Thoracic aorta endothelial cell (primary cell): ENCODE results near the gene SCYGR8. TPM values are rescaled to one million over a fixed set of nuclear protein-coding genes. Genes with fewer than 3 reads are reported as not detected.

Experiments used
- small RNA-seq: library from RNA; depleted of rRNA; stranded (forward); fragments of <200 nt; gene quantifications from one replicate; pipeline ENCODE3, GENCODE V24; 2012
- total RNA-seq: library from RNA; depleted of rRNA; stranded (reverse); fragments of >200 nt; gene quantifications from 2 replicates; pipeline ENCODE4 v1.2.3, GENCODE V29; 2012

The SCYGR8 gene, protein sequence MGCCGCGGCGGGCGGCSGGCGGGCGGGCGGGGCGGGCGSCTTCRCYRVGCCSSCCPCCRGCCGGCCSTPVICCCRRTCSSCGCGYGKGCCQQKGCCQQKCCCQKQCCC
- total RNA-seq: not detected in 2 replicates

GRCh38 chr2:227745594-227745993 is at the start of gene SCYGR8:
SCYGR8 (plus strand) TSS chr2:227745894; CDS start chr2:227745894, 0 bp downstream.

DNA sequence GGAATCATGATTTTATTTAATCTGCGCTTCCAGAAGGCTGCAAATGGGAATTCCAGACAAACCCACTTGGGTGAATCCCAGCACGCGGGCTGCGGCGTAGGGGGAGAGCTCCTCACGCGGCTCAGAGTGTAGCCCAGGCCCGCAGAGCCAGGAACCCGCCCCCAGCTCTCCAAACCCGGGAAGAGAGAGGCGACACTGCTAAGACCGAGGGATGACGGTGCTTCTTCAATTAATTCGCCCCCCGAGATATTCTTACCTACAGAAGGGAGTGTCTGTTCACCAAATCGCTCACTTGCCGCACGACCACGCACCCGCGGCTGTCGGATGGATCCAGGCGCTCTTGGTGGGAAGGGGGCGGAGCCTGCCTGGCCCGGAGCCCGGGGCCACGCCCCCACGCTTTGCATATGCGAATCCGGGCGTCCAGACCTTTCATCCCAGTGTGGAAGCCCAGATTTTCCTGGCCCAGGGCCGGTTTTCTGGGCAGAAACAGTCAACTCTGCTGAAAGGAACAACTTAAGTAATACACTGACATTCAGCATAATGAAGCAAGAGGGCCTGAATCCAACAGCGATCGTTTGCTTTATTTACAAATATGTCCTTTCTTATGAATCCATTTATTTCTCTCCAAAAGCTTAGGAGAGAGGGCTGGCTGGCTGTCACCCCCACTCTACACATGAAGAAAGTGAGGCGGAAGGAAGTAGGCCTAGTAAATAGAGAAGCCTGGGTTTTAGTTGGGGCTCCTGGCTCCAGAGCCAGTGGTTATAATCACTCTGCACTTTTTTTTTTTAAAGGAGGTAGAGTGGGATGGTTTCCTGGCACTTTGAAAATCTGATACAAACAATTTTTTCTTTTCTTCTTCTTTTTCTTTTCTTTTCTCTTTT is 27.8 kb upstream of the SCYGR8 start, which contains the start of gene SLC19A3:
SLC19A3 (minus strand) TSS at position 342 of the 881 bp plus-strand sequence. CDS start 15,710 bp downstream, outside the sequence.

DNA sequence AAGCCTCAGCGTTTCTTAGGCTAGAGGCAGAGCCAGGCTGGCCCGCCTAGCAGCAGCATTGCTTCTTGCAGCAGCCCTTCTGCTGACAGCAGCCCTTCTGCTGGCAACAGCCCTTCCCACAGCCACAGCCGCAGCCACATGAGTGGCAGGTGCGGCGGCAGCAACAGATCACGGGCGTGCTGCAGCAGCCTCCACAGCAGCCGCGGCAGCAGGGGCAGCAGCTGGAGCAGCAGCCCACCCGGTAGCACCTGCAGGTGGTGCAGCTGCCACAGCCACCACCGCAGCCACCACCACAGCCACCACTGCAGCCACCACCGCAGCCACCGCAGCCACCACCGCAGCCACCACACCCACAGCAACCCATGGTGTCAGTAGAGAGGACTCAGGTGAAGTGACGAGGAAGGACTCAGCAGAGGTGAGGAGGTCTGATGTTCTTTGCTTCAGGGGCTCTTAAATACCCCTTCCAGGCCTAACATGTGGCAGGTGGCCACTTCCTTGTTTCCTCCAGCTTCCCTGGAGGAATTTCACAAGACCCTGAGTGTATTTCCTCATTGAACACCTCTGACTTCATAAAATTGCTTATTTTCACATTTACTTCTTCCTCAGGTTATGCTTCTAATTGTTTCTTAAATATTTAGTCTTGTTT is 21.2 kb upstream of the SCYGR8 start, which contains the start of gene SCYGR6:
SCYGR6 (minus strand) TSS at position 364 of the 646 bp plus-strand sequence; CDS start at position 364, 0 bp downstream.

DNA sequence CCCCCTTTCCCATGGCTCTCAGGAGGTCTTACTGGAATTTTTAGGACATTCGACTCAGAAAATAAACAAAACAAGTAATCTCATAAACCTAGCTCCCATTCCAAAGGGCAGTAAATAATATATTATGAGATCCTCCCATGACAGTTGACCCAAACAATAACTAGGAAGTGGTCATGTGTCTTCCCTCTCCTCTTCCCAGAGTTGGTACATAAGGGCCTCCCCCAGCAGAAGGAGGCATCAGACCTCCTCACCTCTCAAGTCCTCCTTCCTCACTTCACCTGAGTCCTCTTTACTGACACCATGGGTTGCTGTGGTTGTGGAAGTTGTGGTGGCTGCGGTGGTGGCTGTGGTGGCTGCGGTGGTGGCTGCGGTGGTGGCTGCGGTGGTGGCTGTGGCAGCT is 17.7 kb upstream of the SCYGR8 start, which contains the start of gene SCYGR7:
SCYGR7 (plus strand) TSS at position 301 of the 400 bp plus-strand sequence; CDS start at position 301, 0 bp downstream.

Small RNAs within 50 kb of the gene (small RNA-seq; reads per million reads assigned to genes)
- gene RNA5SP121 (0.63 reads per million), gene SNRPGP8 (not detected)

Other genes starting within 250 kb of the SCYGR8 start
- not detected in 2 replicates for gene SCYGR2, start 147.0 kb upstream of the SCYGR8 start, total RNA-seq
- gene SCYGR3, start 131.1 kb upstream of the SCYGR8 start, total RNA-seq: not detected in 2 replicates
- gene SCYGR4, start 128.4 kb upstream of the SCYGR8 start, total RNA-seq: not detected in 2 replicates
- not detected in 2 replicates for gene SCYGR5, start 79.1 kb upstream of the SCYGR8 start, total RNA-seq
- 0.40 and 0.86 TPM in 2 replicates for gene SLC19A3, start 27.9 kb upstream of the SCYGR8 start, total RNA-seq
- not detected in 2 replicates for gene SCYGR6, start 21.1 kb upstream of the SCYGR8 start, total RNA-seq
- not detected in 2 replicates for gene SCYGR7, start 17.6 kb upstream of the SCYGR8 start, total RNA-seq
- 0.22 TPM in 1 of 2 replicates, not detected in the other for gene CCL20, start 67.9 kb downstream of the SCYGR8 start, total RNA-seq
- 9.0 and 9.6 TPM in 2 replicates for gene DAW1, start 125.7 kb downstream of the SCYGR8 start, total RNA-seq